Right renal cortex interstitium (tissue), 3 donors: Measurements from ENCODE around the gene TYR. TPM values are rescaled to one million over a fixed set of nuclear protein-coding genes. Genes with fewer than 3 reads are reported as not detected.
"Not testable (repeated sequence)": the region's sequence is repeated elsewhere in the genome, so short reads cannot be mapped to it uniquely, and the experiment has no call there.

Experiments used
- DNase-seq, 3 donors: peaks; one replicate each; pipeline ENCODE4 v3.0.0-alpha.2; 2013; ENCODE audit warnings: low read depth in 3 of 3, low spot score in 2 of 3
- polyA plus RNA-seq, 3 donors: library from polyadenylated mRNA; unstranded; fragments of 120-200 nt; gene quantifications; one replicate each; pipeline ENCODE4 v1.2.1, GENCODE V29; 2013; ENCODE audit not compliant: insufficient read length in 3 of 3

Gene TYR
- polyA plus RNA-seq, 3 donors = 0.06 to 0.08 (median 0.08) TPM

- DNase-seq = no peak
Measured at GRCh38 chr11:89267660-89268302, 90.1 kb downstream of the TYR start.

- DNase-seq = not testable (repeated sequence)
Measured at GRCh38 chr11:89272540-89273088, 94.9 kb downstream of the TYR start.

DNA sequence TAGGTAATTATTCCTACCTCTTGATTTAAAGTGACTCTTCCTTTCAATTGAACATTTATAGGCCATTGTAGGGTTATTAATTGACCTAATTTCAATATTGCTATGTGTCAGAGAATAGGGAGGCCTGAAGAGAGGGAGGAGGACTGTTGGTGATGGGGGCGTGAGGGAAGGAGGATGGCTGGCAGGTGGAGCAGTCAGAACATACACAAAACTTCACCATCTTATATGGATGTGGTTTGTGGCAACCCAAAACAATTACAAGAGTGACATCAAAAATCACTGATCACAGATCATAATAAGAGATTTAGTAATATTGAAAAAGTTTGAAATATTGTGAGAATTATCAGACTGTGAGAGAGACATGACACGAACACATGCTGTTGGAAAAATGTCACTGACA, 95.5 kb downstream of the TYR start:
- not testable (repeated sequence) for DNase-seq

DNA sequence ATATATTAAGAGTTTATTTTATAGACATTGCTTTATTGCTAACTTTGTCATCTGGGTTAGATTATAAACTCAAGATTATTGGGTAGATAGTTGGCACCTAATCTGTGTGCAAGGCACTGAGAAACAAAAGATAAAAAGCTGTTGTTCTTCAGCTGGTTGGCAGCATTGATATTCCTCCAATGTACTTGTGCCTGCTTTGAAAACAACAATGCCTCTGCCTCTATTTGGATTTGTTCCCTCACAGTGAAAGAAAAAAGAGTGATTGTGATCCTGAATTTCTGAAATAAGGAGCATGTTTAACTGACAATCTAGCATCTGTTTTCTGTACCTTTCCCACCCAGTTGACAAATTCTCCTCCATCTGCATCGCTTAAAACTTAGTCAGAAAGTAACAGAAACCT, 98.3 kb downstream of the TYR start:
- no peak for DNase-seq

DNA sequence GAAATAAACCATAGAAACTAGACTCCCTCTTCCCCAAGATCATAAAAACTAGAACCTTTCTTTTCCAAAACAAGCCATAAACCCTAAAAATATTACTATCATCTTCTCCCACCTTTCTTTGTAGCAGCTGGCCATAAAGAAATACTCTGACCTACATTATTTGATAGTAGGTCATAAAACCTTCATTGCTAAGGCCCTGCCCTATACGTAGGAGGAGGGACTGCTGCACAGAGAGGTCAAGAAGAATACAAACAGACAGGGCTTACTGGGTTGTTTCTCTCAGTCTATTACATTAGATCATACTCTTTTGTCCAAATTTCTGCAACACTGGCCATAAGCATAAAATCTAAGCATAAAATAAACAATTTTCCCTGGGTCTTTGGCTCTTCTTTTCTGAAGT, 101.5 kb downstream of the TYR start:
- DNase-seq = no peak

GRCh38 chr11:89281032-89281677, 103.5 kb downstream of the TYR start:
- DNase-seq = not testable (repeated sequence)

- not testable (repeated sequence) for DNase-seq
Measured at GRCh38 chr11:89286601-89287000, 108.9 kb downstream of the TYR start.

DNA sequence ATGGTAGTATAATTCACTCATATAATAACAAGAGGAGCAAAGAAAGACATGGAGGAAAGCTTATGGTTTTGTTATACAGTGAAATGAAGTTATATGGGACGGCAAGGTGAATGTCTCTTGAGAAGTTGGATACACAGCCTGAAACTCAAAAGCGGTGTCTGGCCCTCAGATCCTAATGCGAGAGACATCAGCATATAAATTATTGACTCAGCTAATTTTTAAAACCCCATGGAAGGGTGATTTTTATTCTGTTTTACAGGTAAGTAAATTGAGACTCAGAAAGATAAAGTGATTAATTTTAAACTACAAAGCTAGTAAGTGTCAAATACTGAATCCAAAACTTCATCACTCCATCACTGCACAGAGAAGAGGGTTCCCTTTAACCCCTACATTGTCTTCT, 110.3 kb downstream of the TYR start:
- DNase-seq = not testable (repeated sequence)

- DNase-seq = no peak
Measured at GRCh38 chr11:89293965-89294679, 116.4 kb downstream of the TYR start.

GRCh38 chr11:89295023-89295422, 117.3 kb downstream of the TYR start:
- DNase-seq = not testable (repeated sequence)

- DNase-seq = not testable (repeated sequence)
Measured at GRCh38 chr11:89303029-89303428, 125.4 kb downstream of the TYR start.

DNA sequence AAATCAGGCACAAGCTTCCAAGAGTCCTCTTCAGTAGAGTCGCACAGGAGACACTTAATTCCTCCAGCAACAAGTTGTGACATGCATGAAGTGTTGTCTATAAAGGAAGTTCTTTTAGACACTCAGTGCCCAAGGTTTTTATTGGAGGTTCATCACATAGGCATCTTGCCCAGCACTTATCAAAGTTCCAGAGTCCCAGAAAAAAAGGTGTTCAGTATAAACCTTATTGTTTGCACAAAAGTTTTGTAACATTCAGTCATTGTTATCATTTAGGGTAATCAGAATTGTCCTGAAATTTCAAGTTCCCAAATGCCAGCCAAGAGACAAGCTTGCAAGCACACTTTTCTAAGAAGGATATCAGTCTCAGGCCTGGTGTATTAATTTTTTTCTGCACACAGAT, 130.6 kb downstream of the TYR start:
- DNase-seq = not testable (repeated sequence)

DNA sequence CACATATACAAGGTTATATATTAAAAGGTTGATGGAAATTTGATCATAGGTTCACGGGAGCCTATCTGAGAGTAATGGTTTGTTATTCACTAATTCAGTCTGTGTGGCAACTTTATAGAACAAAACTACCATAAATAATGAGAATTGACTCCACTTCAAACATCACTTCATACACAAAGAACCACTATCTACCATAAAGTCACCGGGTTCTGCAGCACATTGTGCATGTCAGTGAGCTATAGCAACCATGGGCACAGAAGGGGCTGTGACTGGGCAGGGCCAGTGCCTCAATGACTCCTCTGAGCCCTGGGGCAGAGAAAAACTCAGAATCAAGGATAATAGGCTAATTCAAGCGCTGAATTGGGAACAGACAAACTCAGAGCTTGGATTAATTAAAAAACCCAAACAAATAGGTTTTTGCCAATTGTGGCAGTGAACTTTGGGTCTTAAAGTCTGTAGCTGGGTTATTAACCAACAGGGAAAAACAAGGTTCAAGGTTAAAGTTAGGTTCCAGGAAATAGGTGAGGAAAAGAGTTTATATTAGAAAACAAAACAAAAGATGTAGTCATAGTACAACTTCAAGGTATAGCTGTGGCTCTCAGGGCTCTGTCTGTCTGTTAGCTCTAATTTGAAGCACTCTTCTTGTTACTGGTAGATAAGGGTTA, 131.8 kb downstream of the TYR start:
- not testable (repeated sequence) for DNase-seq

- DNase-seq = not testable (repeated sequence)
Measured at GRCh38 chr11:89310607-89311006, 132.9 kb downstream of the TYR start.

DNA sequence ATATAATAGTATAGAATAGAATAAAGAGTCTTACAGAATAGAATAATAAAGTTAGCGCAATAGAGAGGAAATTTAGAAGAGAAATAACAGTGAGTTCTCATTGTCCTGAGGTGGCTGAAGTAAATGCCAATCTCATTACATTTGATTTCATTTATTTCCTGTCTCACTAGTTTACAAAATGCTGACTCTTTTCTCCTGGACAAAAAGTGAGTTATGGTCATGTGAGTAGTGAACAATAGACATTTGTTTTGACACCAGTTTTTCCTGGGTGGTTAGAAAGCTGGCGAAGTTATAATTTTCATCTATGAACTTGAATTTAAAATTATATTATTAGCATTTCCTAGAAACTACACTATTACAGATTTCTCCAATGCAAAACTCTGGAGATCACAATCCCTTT, 143.7 kb downstream of the TYR start:
- no peak for DNase-seq

- DNase-seq = no peak
Measured at GRCh38 chr11:89327885-89328284, 150.2 kb downstream of the TYR start.

- not testable (repeated sequence) for DNase-seq
Measured at GRCh38 chr11:89331940-89332339, 154.3 kb downstream of the TYR start.

DNA sequence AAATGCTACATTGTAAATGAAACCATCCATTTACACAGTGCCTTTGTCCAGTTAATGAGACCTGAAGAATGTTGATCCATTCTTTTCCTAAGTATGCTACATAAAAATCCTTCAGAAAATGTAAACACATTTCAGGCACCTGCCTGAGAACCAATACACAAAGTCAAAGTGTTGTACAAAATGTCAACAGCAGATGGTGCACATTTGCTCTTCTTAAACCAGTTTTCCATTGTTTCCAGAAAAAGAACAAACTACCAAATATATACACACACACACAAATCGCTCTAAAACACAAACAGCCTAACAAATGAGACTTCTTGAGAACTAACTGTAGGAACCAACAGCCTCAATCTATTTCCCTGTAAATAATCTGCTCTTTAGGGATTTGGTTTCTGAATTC, 156.0 kb downstream of the TYR start:
- not testable (repeated sequence) for DNase-seq

DNA sequence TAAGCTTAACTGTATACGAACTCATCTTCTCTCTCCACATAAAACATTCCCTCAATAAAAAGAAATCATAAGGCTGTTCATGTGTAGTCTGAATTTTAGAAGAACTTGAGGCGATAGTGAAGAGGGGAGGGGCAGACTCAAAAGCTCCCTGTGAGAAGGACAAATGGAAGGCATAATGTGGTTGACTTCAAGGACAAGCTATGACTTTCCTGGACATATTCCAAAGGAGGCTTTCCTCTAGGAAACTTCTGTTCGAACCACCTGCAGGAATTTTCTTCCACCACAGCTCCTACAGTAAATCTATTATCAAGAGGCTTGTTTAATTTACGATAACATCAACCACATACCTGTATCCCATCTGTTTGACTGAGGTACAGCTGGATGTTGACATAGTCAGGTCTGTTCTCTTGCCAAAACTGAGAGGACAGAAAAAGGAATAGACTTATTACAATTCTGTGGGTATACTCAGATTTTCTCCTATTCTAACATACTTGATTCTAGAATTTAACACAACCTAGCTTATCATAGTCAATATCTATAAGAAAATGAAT, 159.5 kb downstream of the TYR start:
- DNase-seq = not testable (repeated sequence)

GRCh38 chr11:89338073-89338472, 160.4 kb downstream of the TYR start:
- DNase-seq = not testable (repeated sequence)

GRCh38 chr11:89340450-89340849, 162.8 kb downstream of the TYR start:
- DNase-seq = not testable (repeated sequence)
